Peyer's patch (tissue), 4 donors: ENCODE data around the gene PPP2R5D. TPM values are rescaled to one million over a fixed set of nuclear protein-coding genes. Genes with fewer than 3 reads are reported as not detected.

Experiments used
- DNase-seq, 3 donors: peaks; one replicate each; pipeline ENCODE4 v3.0.0-alpha.2; 2017 to 2019
- H3K27ac ChIP-seq, 4 donors: fragments of 200-600 bp; sonication (generic); one replicate each; pipeline ENCODE4 v1.5.1; 2016 to 2019
- H3K27me3 ChIP-seq, 2 donors: fragments of 200-600 bp; sonication (generic); one replicate each; pipeline ENCODE4 v1.5.1; 2019
- H3K36me3 ChIP-seq, 3 donors: fragments of 200-600 bp; sonication (generic); one replicate each; pipeline ENCODE4 v1.5.1; 2016 to 2019
- H3K4me1 ChIP-seq, 4 donors: fragments of 200-600 bp; sonication (generic); one replicate each; pipeline ENCODE4 v1.5.1; 2016 to 2019
- H3K4me3 ChIP-seq, 4 donors: fragments of 200-600 bp; sonication (generic); 1 replicate in 3 of 4; 2 replicates in 1 of 4; pipeline ENCODE4 v1.5.1; 2016 to 2019; ENCODE audit warnings: mild to moderate bottlenecking in 1 of 4
- H3K9me3 ChIP-seq, 4 donors: fragments of 200-600 bp; sonication (generic); one replicate each; pipeline ENCODE4 v1.5.1; 2016 to 2019; ENCODE audit warnings: mild to moderate bottlenecking in 1 of 4
- POLR2A ChIP-seq, 2 donors: fragments of 450-650 bp; IDR thresholded peaks; one replicate each; pipeline ENCODE4 v1.5.1; 2017; ENCODE audit warnings: antibody characterized with exemption in 2 of 2, mild to moderate bottlenecking in 2 of 2, moderate library complexity in 2 of 2
- total RNA-seq, 4 donors: library from RNA; depleted of rRNA; stranded (reverse); fragments of >200 nt; gene quantifications; one replicate each; pipeline ENCODE4 v1.1.0, GENCODE V29; 2016
- TF ChIP-seq, protein P1 (sequence below), 6 experiments: fragments of 450-650 bp in 4 of 6; fragments of 200-600 bp in 2 of 6; sonication (generic) in 1 of 6; IDR thresholded peaks; one replicate each; pipeline ENCODE4 v1.5.1; 2017 to 2019; ENCODE audit warnings: antibody characterized with exemption in 6 of 6, mild to moderate bottlenecking in 3 of 6, moderate library complexity in 1 of 6

PPP2R5D gene
- total RNA-seq, 4 donors from 2014 or later = 84.2 to 177 (median 152) TPM

- H3K4me3 ChIP-seq = no peak overlapping the region
- no peaks in the 10 kb centered on the region for H3K9me3 ChIP-seq
- H3K27me3 ChIP-seq = no peaks in the 10 kb centered on the region
- peaks cover 3 to 16% (median 9%) of the 10 kb centered on the region in 4 donors for H3K4me1 ChIP-seq
- DNase-seq = no peak
- H3K27ac ChIP-seq = no peak overlapping the region
- TF ChIP-seq POLR2A (IDR thresholded peaks at IDR 0.05) = no peak
- TF ChIP-seq, protein P1, sequence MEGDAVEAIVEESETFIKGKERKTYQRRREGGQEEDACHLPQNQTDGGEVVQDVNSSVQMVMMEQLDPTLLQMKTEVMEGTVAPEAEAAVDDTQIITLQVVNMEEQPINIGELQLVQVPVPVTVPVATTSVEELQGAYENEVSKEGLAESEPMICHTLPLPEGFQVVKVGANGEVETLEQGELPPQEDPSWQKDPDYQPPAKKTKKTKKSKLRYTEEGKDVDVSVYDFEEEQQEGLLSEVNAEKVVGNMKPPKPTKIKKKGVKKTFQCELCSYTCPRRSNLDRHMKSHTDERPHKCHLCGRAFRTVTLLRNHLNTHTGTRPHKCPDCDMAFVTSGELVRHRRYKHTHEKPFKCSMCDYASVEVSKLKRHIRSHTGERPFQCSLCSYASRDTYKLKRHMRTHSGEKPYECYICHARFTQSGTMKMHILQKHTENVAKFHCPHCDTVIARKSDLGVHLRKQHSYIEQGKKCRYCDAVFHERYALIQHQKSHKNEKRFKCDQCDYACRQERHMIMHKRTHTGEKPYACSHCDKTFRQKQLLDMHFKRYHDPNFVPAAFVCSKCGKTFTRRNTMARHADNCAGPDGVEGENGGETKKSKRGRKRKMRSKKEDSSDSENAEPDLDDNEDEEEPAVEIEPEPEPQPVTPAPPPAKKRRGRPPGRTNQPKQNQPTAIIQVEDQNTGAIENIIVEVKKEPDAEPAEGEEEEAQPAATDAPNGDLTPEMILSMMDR (IDR thresholded peaks at IDR 0.05) = no peak
- peaks cover 0 to 46% (median 0%) of the 10 kb centered on the region in 3 donors for H3K36me3 ChIP-seq
Observed at GRCh38 chr6:42962096-42962495, 22.3 kb upstream of the PPP2R5D start.

- H3K4me3 ChIP-seq = no peak overlapping the region
- no peak for DNase-seq
- H3K9me3 ChIP-seq = no peaks in the 10 kb centered on the region
- no peak overlapping the region for H3K27ac ChIP-seq
- H3K36me3 ChIP-seq = peaks cover 0 to 51% (median 0%) of the 10 kb centered on the region in 3 donors
- H3K27me3 ChIP-seq = no peaks in the 10 kb centered on the region
- peaks cover 3 to 16% (median 9%) of the 10 kb centered on the region in 4 donors for H3K4me1 ChIP-seq
- no peak for TF ChIP-seq POLR2A (IDR thresholded peaks at IDR 0.05)
- TF ChIP-seq, protein P1 (IDR thresholded peaks at IDR 0.05) = no peak
Observed at GRCh38 chr6:42962502-42963178, 21.7 kb upstream of the PPP2R5D start.

- H3K27ac ChIP-seq = no peak overlapping the region
- DNase-seq = no peak
- H3K9me3 ChIP-seq = no peaks in the 10 kb centered on the region
- H3K4me3 ChIP-seq = no peak overlapping the region
- no peaks in the 10 kb centered on the region for H3K27me3 ChIP-seq
- TF ChIP-seq, protein P1 (IDR thresholded peaks at IDR 0.05) = no peak
- TF ChIP-seq POLR2A (IDR thresholded peaks at IDR 0.05) = no peak
- peaks cover 3 to 16% (median 9%) of the 10 kb centered on the region in 4 donors for H3K4me1 ChIP-seq
- H3K36me3 ChIP-seq = peaks cover 0 to 57% (median 0%) of the 10 kb centered on the region in 3 donors
Observed at GRCh38 chr6:42963179-42963854, 21.1 kb upstream of the PPP2R5D start.

DNA sequence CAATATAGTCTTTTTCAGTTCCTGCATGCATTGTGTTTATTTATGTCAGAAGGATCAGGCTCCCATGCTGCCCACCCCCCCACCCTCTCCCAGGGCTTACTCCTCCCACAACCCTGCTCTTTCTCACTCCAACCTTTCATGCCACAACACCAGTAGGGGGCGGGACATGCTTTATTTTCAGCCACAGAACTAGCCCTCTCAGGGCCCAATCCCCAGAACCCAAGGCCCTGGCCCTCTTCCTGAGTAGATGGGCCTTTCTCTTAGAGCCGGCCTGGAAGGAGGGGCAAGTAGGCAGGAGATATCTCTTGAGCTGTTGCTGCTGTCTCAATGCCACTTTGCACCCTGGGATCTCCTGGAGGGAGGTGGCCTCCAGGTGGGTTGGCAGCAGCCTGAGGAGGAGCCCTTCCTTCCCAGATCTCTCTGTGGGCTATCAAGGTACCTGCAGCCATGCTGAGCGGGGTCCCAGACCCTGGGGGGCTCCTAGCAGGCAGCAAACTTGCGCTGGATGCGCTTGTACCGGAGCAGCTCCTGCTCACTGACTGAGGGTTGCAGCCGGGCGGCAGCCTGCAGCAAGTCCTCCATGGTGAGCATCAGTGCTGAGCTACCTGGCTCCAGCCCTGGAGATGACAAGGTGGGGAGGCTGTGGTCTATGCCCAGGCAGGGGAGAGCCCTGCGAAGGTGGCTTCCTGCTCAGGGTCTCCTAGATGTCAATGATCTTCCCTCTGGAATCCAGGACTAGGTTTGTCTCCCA, 20.3 kb upstream of the PPP2R5D start:
- no peak for TF ChIP-seq POLR2A (IDR thresholded peaks at IDR 0.05)
- TF ChIP-seq, protein P1 (IDR thresholded peaks at IDR 0.05) = peak in 3 of 6 experiments; percentile 11 to 41 (median 22)

DNA sequence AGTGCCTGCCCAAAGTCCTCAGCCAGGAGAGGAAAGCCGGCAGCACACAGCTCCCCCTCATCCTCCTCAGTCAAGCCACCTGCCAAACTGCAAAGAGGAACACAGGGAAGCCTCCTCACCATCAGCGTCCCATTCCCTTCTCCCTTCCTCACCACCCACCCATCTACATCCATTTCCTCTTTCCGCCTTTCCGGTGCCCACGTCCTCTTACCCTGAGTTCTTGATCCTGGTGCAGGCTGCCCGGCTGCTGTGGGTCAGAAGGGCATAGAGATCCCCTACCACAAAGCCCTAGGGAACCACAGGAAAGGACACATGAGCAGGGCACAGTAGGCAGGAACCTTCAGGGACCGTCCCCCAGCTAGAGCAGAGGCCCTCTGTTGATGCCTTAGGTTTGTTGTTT, 17.8 kb upstream of the PPP2R5D start:
- Histone ChIP-seq H3K4me3 (no peak overlapping the region), H3K4me1 (no peaks in the 10 kb centered on the region), H3K27me3 (no peaks in the 10 kb centered on the region), H3K27ac (no peak overlapping the region), H3K36me3 (peaks cover 0 to 67% (median 0%) of the 10 kb centered on the region in 3 donors), H3K9me3 (no peaks in the 10 kb centered on the region)
- TF ChIP-seq, protein P1 (IDR thresholded peaks at IDR 0.05) = no peak
- no peak for TF ChIP-seq POLR2A (IDR thresholded peaks at IDR 0.05)
- no peak for DNase-seq

More for the DNA sequence above, 20.3 kb upstream of the PPP2R5D start:
- DNase-seq = peak in 1 of 3 donors; percentile 60
- no peaks in the 10 kb centered on the region for H3K27me3 ChIP-seq
- H3K4me1 ChIP-seq = peaks cover 3 to 16% (median 9%) of the 10 kb centered on the region in 4 donors
- H3K27ac ChIP-seq = no peak overlapping the region
- H3K36me3 ChIP-seq = peaks cover 0 to 64% (median 0%) of the 10 kb centered on the region in 3 donors
- H3K9me3 ChIP-seq = no peaks in the 10 kb centered on the region
- no peak overlapping the region for H3K4me3 ChIP-seq
